Neural cell (in vitro differentiated cells): ENCODE data around the gene NLRP6. TPM values are rescaled to one million over a fixed set of nuclear protein-coding genes. Genes with fewer than 3 reads are reported as not detected.

Experiments used
- H2AFZ ChIP-seq: fragments of 200-600, 300-800 bp; sonication (generic), shearing (Covaris generic); 2 replicates; pipeline ENCODE4 v1.6.0; 2014; ENCODE audit warnings: low read depth, mild to moderate bottlenecking, antibody characterized with exemption, low read length, moderate library complexity
- H3F3A ChIP-seq: fragments of 200-600 bp; shearing (Covaris generic); 2 replicates; pipeline ENCODE4 v1.6.1; 2016; ENCODE audit warnings: mild to moderate bottlenecking, moderate library complexity, mixed read lengths, antibody characterized with exemption, low read length; ENCODE audit not compliant: insufficient read depth, poor library complexity, severe bottlenecking
- H3K27ac ChIP-seq: fragments of 200-600, 300-800 bp; sonication (generic), shearing (Covaris generic); 2 replicates; pipeline ENCODE4 v1.5.1; 2014; ENCODE audit warnings: mild to moderate bottlenecking, low read length, moderate library complexity
- H3K27me3 ChIP-seq: fragments of 300-800, 200-600 bp; sonication (generic), shearing (Covaris generic); 2 replicates; pipeline ENCODE4 v1.6.0; 2014; ENCODE audit warnings: mild to moderate bottlenecking, low read depth, low read length, moderate library complexity; ENCODE audit not compliant: insufficient read depth
- H3K36me3 ChIP-seq: fragments of 300-800, 200-600 bp; sonication (generic), shearing (Covaris generic); 2 replicates; pipeline ENCODE4 v1.5.1; 2014; ENCODE audit warnings: mild to moderate bottlenecking, antibody characterized with exemption, low read length, moderate library complexity; ENCODE audit not compliant: insufficient read depth
- H3K4me2 ChIP-seq: fragments of 300-800, 200-600 bp; sonication (generic), shearing (Covaris generic); 2 replicates; pipeline ENCODE4 v1.6.0; 2014; ENCODE audit warnings: mild to moderate bottlenecking, low read length
- H3K4me3 ChIP-seq: fragments of 300-800, 200-600 bp; sonication (generic), shearing (Covaris generic); 2 replicates; pipeline ENCODE4 v1.5.1; 2014; ENCODE audit warnings: mild to moderate bottlenecking, low read length, moderate library complexity
- H3K79me2 ChIP-seq: fragments of 200-600 bp; shearing (Covaris generic); replicated peaks from 2 replicates; pipeline ENCODE4 v1.6.0; 2014; ENCODE audit warnings: mild to moderate bottlenecking, low read length, moderate library complexity; ENCODE audit not compliant: insufficient read depth
- H3K9ac ChIP-seq: fragments of 300-800, 200-600 bp; sonication (generic), shearing (Covaris generic); 2 replicates; pipeline ENCODE4 v1.6.1; 2016; ENCODE audit warnings: mild to moderate bottlenecking, low read length, mixed read lengths
- H3K9me2 ChIP-seq: fragments of 200-600 bp; shearing (Covaris generic); 2 replicates; pipeline ENCODE4 v1.6.1; 2016; ENCODE audit warnings: mild to moderate bottlenecking, low read length, mixed read lengths; ENCODE audit not compliant: insufficient read depth
- H3K9me3 ChIP-seq: fragments of 200-600, 300-800 bp; sonication (generic), shearing (Covaris generic); 2 replicates; pipeline ENCODE4 v1.6.1; 2016; ENCODE audit warnings: mild to moderate bottlenecking, mixed run types, low read length, moderate library complexity, mixed read lengths
- H4K20me1 ChIP-seq: fragments of 200-600 bp; shearing (Covaris generic); 2 replicates; pipeline ENCODE4 v1.6.1; 2016; ENCODE audit warnings: mild to moderate bottlenecking, mixed run types; ENCODE audit not compliant: insufficient read depth
- CTCF ChIP-seq: fragments of 450-650 bp; IDR thresholded peaks from 2 replicates; pipeline ENCODE4 v1.5.1; 2014; ENCODE audit warnings: antibody characterized with exemption, mild to moderate bottlenecking, moderate library complexity; ENCODE audit not compliant: poor library complexity, severe bottlenecking
- EP300 ChIP-seq: fragments of 450-650 bp; conservative IDR thresholded peaks from 2 replicates; pipeline ENCODE4 v1.6.1; 2014; ENCODE audit warnings: antibody characterized with exemption, mild to moderate bottlenecking, moderate library complexity; ENCODE audit not compliant: poor library complexity, severe bottlenecking
- EZH2 ChIP-seq: fragments of 200-600, 300-800 bp; shearing (Covaris generic), sonication (generic); IDR thresholded peaks from 2 replicates; pipeline ENCODE4 v1.6.1; 2014; ENCODE audit warnings: antibody characterized with exemption, low read length, borderline replicate concordance, mild to moderate bottlenecking; ENCODE audit not compliant: insufficient read depth, poor library complexity, severe bottlenecking
- MXI1 ChIP-seq: fragments of 450-650 bp; conservative IDR thresholded peaks from 2 replicates; pipeline ENCODE4 v1.6.1; 2014; ENCODE audit warnings: antibody characterized with exemption, mild to moderate bottlenecking; ENCODE audit not compliant: poor library complexity, severe bottlenecking
- POLR2AphosphoS5 ChIP-seq: IDR thresholded peaks from 2 replicates; pipeline ENCODE4 v1.6.1; 2012
- RAD21 ChIP-seq: fragments of 450-650 bp; conservative IDR thresholded peaks from 2 replicates; pipeline ENCODE4 v1.6.1; 2014; ENCODE audit warnings: antibody characterized with exemption, mild to moderate bottlenecking, moderate library complexity
- REST ChIP-seq: IDR thresholded peaks from 2 replicates; pipeline ENCODE4 v1.6.1; 2012; ENCODE audit warnings: borderline replicate concordance
- SMC3 ChIP-seq: fragments of 450-650 bp; conservative IDR thresholded peaks from 2 replicates; pipeline ENCODE4 v1.6.1; 2014; ENCODE audit warnings: antibody characterized with exemption, mild to moderate bottlenecking, moderate library complexity; ENCODE audit not compliant: poor library complexity
- TAF1 ChIP-seq: IDR thresholded peaks from 2 replicates; pipeline ENCODE4 v1.6.1; 2012; ENCODE audit warnings: low read depth
- polyA plus RNA-seq: library from polyadenylated mRNA; depleted of rRNA; stranded (reverse); fragments of >200 nt; gene quantifications from 2 replicates; pipeline ENCODE4 v1.2.3, GENCODE V29; 2014

The NLRP6 gene
- polyA plus RNA-seq, 1 donor from 2014 or later = not detected

- Histone ChIP-seq H3K36me3 (no peaks in the 10 kb centered on the region), H4K20me1 (no peaks in the 10 kb centered on the region), H3K4me2 (no peak overlapping the region), H3F3A (no peaks in the 10 kb centered on the region), H3K9ac (no peak overlapping the region), H3K27me3 (no peaks in the 10 kb centered on the region), H3K79me2 (no peaks in the 10 kb centered on the region), H3K4me3 (no peak overlapping the region), H3K27ac (no peak overlapping the region), H3K9me2 (no peaks in the 10 kb centered on the region), H3K9me3 (no peaks in the 10 kb centered on the region), H2AFZ (no peak overlapping the region)
- TF ChIP-seq CTCF (no peak), MXI1 (no peak), SMC3 (no peak), REST (no peak), EZH2 (no peak), TAF1 (no peak), POLR2AphosphoS5 (no peak), RAD21 (no peak), EP300 (no peak)
These were observed 24.9 kb upstream of the NLRP6 start for GRCh38 chr11:253160-253885.

GRCh38 chr11:253886-254270 is 24.3 kb upstream of the NLRP6 start:
- no peaks in the 10 kb centered on the region for H3K36me3 ChIP-seq
- H4K20me1 ChIP-seq = no peaks in the 10 kb centered on the region
- H3K9me3 ChIP-seq = no peaks in the 10 kb centered on the region
- no peak overlapping the region for H3K27ac ChIP-seq
- no peak overlapping the region for H2AFZ ChIP-seq
- H3K27me3 ChIP-seq = no peaks in the 10 kb centered on the region
- H3K79me2 ChIP-seq = no peaks in the 10 kb centered on the region
- H3F3A ChIP-seq = no peaks in the 10 kb centered on the region
- H3K9ac ChIP-seq = no peak overlapping the region
- no peak overlapping the region for H3K4me3 ChIP-seq
- H3K9me2 ChIP-seq = no peaks in the 10 kb centered on the region
- no peak overlapping the region for H3K4me2 ChIP-seq
- TF ChIP-seq REST = no peak
- no peak for TF ChIP-seq TAF1
- TF ChIP-seq SMC3 = no peak
- TF ChIP-seq POLR2AphosphoS5 = no peak
- no peak for TF ChIP-seq EZH2
- no peak for TF ChIP-seq MXI1
- TF ChIP-seq EP300 = no peak
- no peak for TF ChIP-seq RAD21
- no peak for TF ChIP-seq CTCF
